HEK293 (cell line): Measurements from ENCODE around the gene TXLNA.

ENCODE experiments used
- CTCF ChIP-seq: fragments of 450-650 bp; formaldehyde crosslinking; IDR thresholded peaks from 2 replicates; pipeline ENCODE4 v1.5.1; 2016; ENCODE audit warnings: missing biosample characterization, missing genetic modification characterization
- ZBTB20 ChIP-seq: fragments of 450-650 bp; formaldehyde crosslinking; IDR thresholded peaks from 2 replicates; pipeline ENCODE4 v1.5.1; 2016; ENCODE audit warnings: missing biosample characterization, missing genetic modification characterization

GRCh38 chr1:32201011-32201855 lies 21.8 kb downstream of the TXLNA start:
- TF ChIP-seq CTCF (tag by site-specific recombination) (peak; percentile 57; the same call in 1 of the 2 replicates), ZBTB20 (tag by site-specific recombination) (0 out of 2 replicates have a peak, but pooled peaks have one; percentile 32)
